ENCODE data around the gene IGFBP7.
A peak's percentile ranks its signal among the peaks of the same experiment; 100 is the strongest.

Gene IGFBP7

GRCh38 chr4:57018980-57019379 lies 91.2 kb downstream of the IGFBP7 start:
- H3K27ac ChIP-seq = no peak overlapping the region
- no peak for DNase-seq (ENCODE audit: low read depth, low spot score)
- H3K4me3 ChIP-seq = no peak overlapping the region
- TF ChIP-seq EZH2 (IDR thresholded peaks at IDR 0.05) = no peak
- no peaks in the 10 kb centered on the region for H3K9me3 ChIP-seq (ENCODE audit: low read depth, low read length)
- peaks cover 86% of the 10 kb centered on the region for H3K36me3 ChIP-seq (ENCODE audit: insufficient read depth, low read length)
- H3K9ac ChIP-seq (ENCODE audit: insufficient read length) = no peak overlapping the region

- no peak for TF ChIP-seq FOXP2 (optimal IDR thresholded peaks at IDR 0.05; ENCODE audit: control extremely low read depth, extremely low read length, insufficient read depth)
- TF ChIP-seq POLR2AphosphoS5 (IDR thresholded peaks at IDR 0.05; ENCODE audit: borderline replicate concordance, low read depth, low read length) = no peak
- TF ChIP-seq EZH2 (IDR thresholded peaks at IDR 0.05) = no peak
- Histone ChIP-seq H3K9me3 (ENCODE audit: low read depth, low read length) (no peaks in the 10 kb centered on the region), H3K27ac (no peak overlapping the region), H3K36me3 (ENCODE audit: insufficient read depth, low read length) (peaks cover 72% of the 10 kb centered on the region), H3K9ac (ENCODE audit: insufficient read length) (no peak overlapping the region), H3K4me3 (no peak overlapping the region)
- DNase-seq (ENCODE audit: low read depth, low spot score) = no peak
Measured at GRCh38 chr4:57013543-57014120, 96.6 kb downstream of the IGFBP7 start.

GRCh38 chr4:56999751-57000150 lies 110.4 kb downstream of the IGFBP7 start:
- peaks cover 87% of the 10 kb centered on the region for H3K36me3 ChIP-seq (ENCODE audit: insufficient read depth, low read length)
- no peak for TF ChIP-seq FOXP2 (optimal IDR thresholded peaks at IDR 0.05; ENCODE audit: control extremely low read depth, extremely low read length, insufficient read depth)
- no peak for TF ChIP-seq POLR2AphosphoS5 (IDR thresholded peaks at IDR 0.05; ENCODE audit: borderline replicate concordance, low read depth, low read length)
- no peak for TF ChIP-seq EZH2 (IDR thresholded peaks at IDR 0.05)
- no peaks in the 10 kb centered on the region for H3K9me3 ChIP-seq (ENCODE audit: low read depth, low read length)
- DNase-seq (ENCODE audit: low read depth, low spot score) = no peak
- H3K9ac ChIP-seq (ENCODE audit: insufficient read length) = no peak overlapping the region
- H3K27ac ChIP-seq = no peak overlapping the region
- no peak overlapping the region for H3K4me3 ChIP-seq

GRCh38 chr4:56995525-56995924 lies 114.7 kb downstream of the IGFBP7 start:
- Histone ChIP-seq H3K36me3 (ENCODE audit: insufficient read depth, low read length) (peaks cover 87% of the 10 kb centered on the region), H3K4me3 (no peak overlapping the region), H3K9me3 (ENCODE audit: low read depth, low read length) (no peaks in the 10 kb centered on the region), H3K27ac (peak overlapping the region; percentile 1; the same call in 1 of the 2 replicates), H3K9ac (ENCODE audit: insufficient read length) (no peak overlapping the region)
- TF ChIP-seq FOXP2 (optimal IDR thresholded peaks at IDR 0.05; ENCODE audit: control extremely low read depth, extremely low read length, insufficient read depth) (no peak), EZH2 (IDR thresholded peaks at IDR 0.05) (no peak), POLR2AphosphoS5 (IDR thresholded peaks at IDR 0.05; ENCODE audit: borderline replicate concordance, low read depth, low read length) (no peak)
- DNase-seq (ENCODE audit: low read depth, low spot score) = no peak

- peaks cover 88% of the 10 kb centered on the region for H3K36me3 ChIP-seq (ENCODE audit: insufficient read depth, low read length)
- peak overlapping the region; percentile 44; the same call in 1 of the 2 replicates for H3K27ac ChIP-seq
- no peak overlapping the region for H3K9ac ChIP-seq (ENCODE audit: insufficient read length)
- H3K4me3 ChIP-seq = no peak overlapping the region
- TF ChIP-seq FOXP2 (optimal IDR thresholded peaks at IDR 0.05; ENCODE audit: control extremely low read depth, extremely low read length, insufficient read depth) = no peak
- no peak for TF ChIP-seq POLR2AphosphoS5 (IDR thresholded peaks at IDR 0.05; ENCODE audit: borderline replicate concordance, low read depth, low read length)
- no peak for TF ChIP-seq EZH2 (IDR thresholded peaks at IDR 0.05)
- H3K9me3 ChIP-seq (ENCODE audit: low read depth, low read length) = no peaks in the 10 kb centered on the region
- no peak for DNase-seq (ENCODE audit: low read depth, low spot score)
Measured at GRCh38 chr4:56990109-56990905, 119.9 kb downstream of the IGFBP7 start.

GRCh38 chr4:56986952-56987351 lies 123.2 kb downstream of the IGFBP7 start:
- H3K27ac ChIP-seq = no peak overlapping the region
- no peak for DNase-seq (ENCODE audit: low read depth, low spot score)
- no peaks in the 10 kb centered on the region for H3K9me3 ChIP-seq (ENCODE audit: low read depth, low read length)
- no peak overlapping the region for H3K4me3 ChIP-seq
- no peak overlapping the region for H3K9ac ChIP-seq (ENCODE audit: insufficient read length)
- no peak for TF ChIP-seq EZH2 (IDR thresholded peaks at IDR 0.05)
- no peak for TF ChIP-seq POLR2AphosphoS5 (IDR thresholded peaks at IDR 0.05; ENCODE audit: borderline replicate concordance, low read depth, low read length)
- TF ChIP-seq FOXP2 (optimal IDR thresholded peaks at IDR 0.05; ENCODE audit: control extremely low read depth, extremely low read length, insufficient read depth) = no peak
- peaks cover 72% of the 10 kb centered on the region for H3K36me3 ChIP-seq (ENCODE audit: insufficient read depth, low read length)

- no peak overlapping the region for H3K27ac ChIP-seq
- DNase-seq (ENCODE audit: low read depth, low spot score) = no peak
- no peak overlapping the region for H3K9ac ChIP-seq (ENCODE audit: insufficient read length)
- H3K9me3 ChIP-seq (ENCODE audit: low read depth, low read length) = no peaks in the 10 kb centered on the region
- TF ChIP-seq POLR2AphosphoS5 (IDR thresholded peaks at IDR 0.05; ENCODE audit: borderline replicate concordance, low read depth, low read length) = no peak
- no peak for TF ChIP-seq EZH2 (IDR thresholded peaks at IDR 0.05)
- TF ChIP-seq FOXP2 (optimal IDR thresholded peaks at IDR 0.05; ENCODE audit: control extremely low read depth, extremely low read length, insufficient read depth) = no peak
- peaks cover 72% of the 10 kb centered on the region for H3K36me3 ChIP-seq (ENCODE audit: insufficient read depth, low read length)
- no peak overlapping the region for H3K4me3 ChIP-seq
Measured at GRCh38 chr4:56986192-56986591, 124.0 kb downstream of the IGFBP7 start.

- peaks cover 37% of the 10 kb centered on the region for H3K36me3 ChIP-seq (ENCODE audit: insufficient read depth, low read length)
- DNase-seq (ENCODE audit: low read depth, low spot score) = no peak
- no peak for TF ChIP-seq POLR2AphosphoS5 (IDR thresholded peaks at IDR 0.05; ENCODE audit: borderline replicate concordance, low read depth, low read length)
- no peak for TF ChIP-seq FOXP2 (optimal IDR thresholded peaks at IDR 0.05; ENCODE audit: control extremely low read depth, extremely low read length, insufficient read depth)
- no peak for TF ChIP-seq EZH2 (IDR thresholded peaks at IDR 0.05)
- H3K27ac ChIP-seq = no peak overlapping the region
- H3K4me3 ChIP-seq = peak overlapping the region; percentile 18; the same call in 1 of the 2 replicates
- H3K9me3 ChIP-seq (ENCODE audit: low read depth, low read length) = no peaks in the 10 kb centered on the region
- H3K9ac ChIP-seq (ENCODE audit: insufficient read length) = no peak overlapping the region
Measured at GRCh38 chr4:56981795-56982201, 128.4 kb downstream of the IGFBP7 start.
